Prostate gland (tissue), 2 donors: ENCODE measurements around the gene RNF208. TPM values are rescaled to one million over a fixed set of nuclear protein-coding genes. Genes with fewer than 3 reads are reported as not detected.
"Not testable (repeated sequence)": the region's sequence is repeated elsewhere in the genome, so short reads cannot be mapped to it uniquely, and the experiment has no call there.

ENCODE experiments used
- DNase-seq: peaks from one replicate; pipeline ENCODE4 v3.0.0-alpha.2; 2019; ENCODE audit warnings: low spot score
- H3K27ac ChIP-seq, 2 donors: fragments of 200-600 bp; sonication (generic); 2 replicates each; pipeline ENCODE4 v1.5.1; 2017 to 2019
- H3K27me3 ChIP-seq: fragments of 200-600 bp; sonication (generic); replicated peaks from 2 replicates; pipeline ENCODE4 v1.5.1; 2019; ENCODE audit not compliant: insufficient read depth
- H3K36me3 ChIP-seq, 2 donors: fragments of 200-600 bp; sonication (generic); 1 replicate in 1 of 2; 2 replicates in 1 of 2; pipeline versions ENCODE4 v1.5.1 to v1.8.1; 2017 to 2019
- H3K4me1 ChIP-seq: fragments of 200-600 bp; sonication (generic); replicated peaks from 2 replicates; pipeline ENCODE4 v1.5.1; 2019
- H3K4me3 ChIP-seq, 2 donors: fragments of 200-600 bp; sonication (generic); 2 replicates each; pipeline ENCODE4 v1.5.1; 2017 to 2019
- H3K9me3 ChIP-seq: fragments of 200-600 bp; sonication (generic); 2 replicates; pipeline ENCODE4 v1.5.1; 2017
- POLR2A ChIP-seq: fragments of 450-650 bp; IDR thresholded peaks from one replicate; pipeline ENCODE4 v1.6.1; 2016; ENCODE audit warnings: antibody characterized with exemption, mild to moderate bottlenecking
- POLR2AphosphoS5 ChIP-seq: sonication (generic); formaldehyde crosslinking; IDR thresholded peaks from one replicate; pipeline ENCODE4 v1.6.1; 2017; ENCODE audit warnings: antibody characterized with exemption
- WGBS: methylation state at CpG from one replicate; pipeline ENCODE4 v1.1.5; 2018; 5-methylcytosine and 5-hydroxymethylcytosine counted together
- intact Hi-C: fragments of 100-400 bp; cut with DNase I; formaldehyde crosslinking; loops from one replicate; pipeline ENCODE4 v1.14.2; 2022
- total RNA-seq, 2 donors: library from RNA; depleted of rRNA; stranded (reverse); fragments of >200 nt; gene quantifications; one replicate each; pipeline ENCODE4 v1.1.0, GENCODE V29; 2016
- TF ChIP-seq, protein P1 (sequence below), 4 experiments: fragments of 200-600 bp in 2 of 4; fragments of 450-650 bp in 2 of 4; sonication (generic) in 2 of 4; IDR thresholded peaks; 1 replicate in 3 of 4; 2 replicates in 1 of 4; pipeline ENCODE4 v1.5.1; 2016 to 2019; ENCODE audit warnings: antibody characterized with exemption in 4 of 4, mild to moderate bottlenecking in 2 of 4, moderate library complexity in 2 of 4

The RNF208 gene
- total RNA-seq, 2 donors from 2014 or later, result 3.8 to 6.2 TPM

DNA sequence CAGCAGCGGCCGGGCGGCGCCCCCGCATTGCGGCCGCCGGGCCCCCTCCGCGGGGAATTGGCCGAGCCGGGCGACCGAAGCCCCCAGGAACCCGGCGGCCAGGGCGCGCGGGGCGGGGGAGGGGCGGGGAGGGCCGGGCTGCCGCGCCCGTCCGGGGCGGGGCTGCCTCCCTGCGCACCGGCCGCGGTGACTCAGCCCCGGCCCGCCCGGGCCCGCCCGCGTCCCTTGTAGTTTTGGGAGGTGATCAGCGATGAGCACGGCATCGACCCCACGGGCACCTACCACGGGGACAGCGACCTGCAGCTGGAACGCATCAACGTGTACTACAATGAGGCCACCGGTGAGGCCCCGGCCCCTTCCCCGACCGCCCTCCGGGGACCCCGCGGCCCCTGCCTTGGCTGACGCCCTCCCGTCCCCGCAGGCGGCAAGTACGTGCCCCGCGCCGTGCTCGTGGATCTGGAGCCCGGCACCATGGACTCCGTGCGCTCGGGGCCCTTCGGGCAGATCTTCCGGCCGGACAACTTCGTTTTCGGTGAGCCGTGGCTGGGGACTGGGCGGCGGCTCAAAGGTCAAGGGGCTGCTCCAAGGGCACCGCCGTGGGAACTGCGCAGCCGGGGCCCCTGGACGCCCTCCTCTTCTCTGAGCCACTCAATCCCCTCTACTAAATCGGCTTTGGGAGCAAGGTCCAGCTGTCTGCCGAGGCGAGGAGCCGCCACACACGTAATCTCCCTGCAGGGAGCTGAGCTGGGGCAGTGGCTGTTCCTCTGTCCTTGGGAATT is 19.6 kb upstream of the RNF208 start:
- no peak for DNase-seq
- TF ChIP-seq POLR2A (no peak), POLR2AphosphoS5 (no peak)
- TF ChIP-seq, protein P1, sequence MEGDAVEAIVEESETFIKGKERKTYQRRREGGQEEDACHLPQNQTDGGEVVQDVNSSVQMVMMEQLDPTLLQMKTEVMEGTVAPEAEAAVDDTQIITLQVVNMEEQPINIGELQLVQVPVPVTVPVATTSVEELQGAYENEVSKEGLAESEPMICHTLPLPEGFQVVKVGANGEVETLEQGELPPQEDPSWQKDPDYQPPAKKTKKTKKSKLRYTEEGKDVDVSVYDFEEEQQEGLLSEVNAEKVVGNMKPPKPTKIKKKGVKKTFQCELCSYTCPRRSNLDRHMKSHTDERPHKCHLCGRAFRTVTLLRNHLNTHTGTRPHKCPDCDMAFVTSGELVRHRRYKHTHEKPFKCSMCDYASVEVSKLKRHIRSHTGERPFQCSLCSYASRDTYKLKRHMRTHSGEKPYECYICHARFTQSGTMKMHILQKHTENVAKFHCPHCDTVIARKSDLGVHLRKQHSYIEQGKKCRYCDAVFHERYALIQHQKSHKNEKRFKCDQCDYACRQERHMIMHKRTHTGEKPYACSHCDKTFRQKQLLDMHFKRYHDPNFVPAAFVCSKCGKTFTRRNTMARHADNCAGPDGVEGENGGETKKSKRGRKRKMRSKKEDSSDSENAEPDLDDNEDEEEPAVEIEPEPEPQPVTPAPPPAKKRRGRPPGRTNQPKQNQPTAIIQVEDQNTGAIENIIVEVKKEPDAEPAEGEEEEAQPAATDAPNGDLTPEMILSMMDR (IDR thresholded peaks at IDR 0.05), result no peak
- Histone ChIP-seq H3K9me3 (no peaks in the 10 kb centered on the region), H3K27me3 (no peaks in the 10 kb centered on the region), H3K4me3 (peak overlapping the region; percentile 73 to 81), H3K36me3 (peaks cover 0 to 11% of the 10 kb centered on the region in 2 donors), H3K4me1 (peaks cover 27% of the 10 kb centered on the region), H3K27ac (peak overlapping the region; percentile 86 to 92)
- under 1% methylated on average over 57 of the region's 83 CpGs for WGBS
- intact Hi-C loops, result loop anchor here (2.0 kb wide), 1 partner anchor 13 kb away; the partner anchor contains the start of gene NELFB

DNA sequence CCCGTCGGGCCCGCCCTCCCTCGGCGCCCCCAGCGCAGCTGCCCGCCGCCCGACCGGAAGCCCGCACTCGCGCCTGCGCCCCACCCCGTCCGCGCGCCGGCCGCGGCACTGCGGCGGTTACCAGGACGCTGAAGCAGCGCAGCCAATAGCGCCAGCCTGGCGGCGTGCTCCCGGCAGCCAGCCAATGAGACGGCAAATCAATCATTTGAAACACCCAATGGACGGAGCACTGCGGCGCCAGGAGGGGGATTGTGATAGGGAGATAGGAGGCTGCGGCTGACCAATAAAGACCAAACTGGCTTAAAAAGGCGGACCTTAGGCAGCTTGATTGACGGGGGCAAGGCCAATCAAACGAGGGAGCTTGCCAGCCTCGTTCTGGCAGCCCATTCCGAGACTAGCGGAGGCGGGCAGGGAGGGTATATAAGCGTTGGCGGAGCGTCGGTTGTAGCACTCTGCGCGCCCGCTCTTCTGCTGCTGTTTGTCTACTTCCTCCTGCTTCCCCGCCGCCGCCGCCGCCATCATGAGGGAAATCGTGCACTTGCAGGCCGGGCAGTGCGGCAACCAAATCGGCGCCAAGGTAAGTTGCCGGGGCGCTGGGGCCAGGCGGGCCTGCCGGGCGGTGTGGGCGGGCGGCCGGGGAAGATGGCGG is 18.9 kb upstream of the RNF208 start, which contains the start of gene TUBB4B:
Gene TUBB4B, plus strand, starts transcription at position 447 of the 649 bp plus-strand sequence. Its CDS starts 74 bp downstream, at position 521.
- Histone ChIP-seq H3K36me3 (peaks cover 0 to 11% of the 10 kb centered on the region in 2 donors), H3K27me3 (no peaks in the 10 kb centered on the region), H3K4me3 (peak within 1 kb of the TSS; percentile 73 to 81), H3K4me1 (peaks cover 35% of the 10 kb centered on the region), H3K9me3 (no peaks in the 10 kb centered on the region), H3K27ac (peak within 1 kb of the TSS; percentile 92)
- peak; percentile 100 for DNase-seq
- TF ChIP-seq, protein P1 (IDR thresholded peaks at IDR 0.05), result peak in 2 of 4 experiments; percentile 25 to 41
- peak; percentile 97 for TF ChIP-seq POLR2A
- TF ChIP-seq POLR2AphosphoS5, result peak; percentile 97
- intact Hi-C loops, result loop anchor here (2.0 kb wide), 1 partner anchor 14 kb away; the partner anchor contains the start of gene NELFB
- WGBS, result under 1% methylated on average over 42 of the region's 67 CpGs

DNA sequence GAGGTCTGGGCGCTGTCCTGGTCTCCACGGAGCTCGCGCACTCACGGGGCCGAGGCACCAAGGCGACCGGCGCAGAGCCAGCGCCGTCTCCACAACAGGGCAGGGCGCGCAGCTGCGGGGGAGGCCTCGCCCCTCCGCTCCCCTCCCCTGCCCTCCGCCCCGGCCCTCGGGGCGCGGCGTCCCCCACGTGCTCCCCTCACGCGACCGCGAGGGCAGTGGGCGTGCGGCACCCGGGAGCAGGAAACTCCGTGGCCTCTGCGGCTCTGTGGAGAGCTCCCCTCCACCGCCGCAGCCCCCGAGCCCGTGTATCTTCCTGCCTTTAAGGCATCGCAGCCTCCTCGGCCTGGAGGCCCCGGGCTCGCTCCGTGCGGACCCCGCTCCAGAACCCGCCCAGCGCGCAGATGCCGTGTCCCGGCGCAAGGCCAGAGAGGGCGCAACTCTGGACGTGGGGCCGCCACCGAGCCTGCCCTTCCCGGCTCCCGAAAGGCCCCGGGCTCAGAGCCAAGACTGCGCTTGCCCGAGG is 18.3 kb upstream of the RNF208 start:
- H3K27ac ChIP-seq, result peak overlapping the region; percentile 92
- TF ChIP-seq POLR2A, result no peak
- TF ChIP-seq, protein P1 (IDR thresholded peaks at IDR 0.05), result no peak
- TF ChIP-seq POLR2AphosphoS5, result peak; percentile 4
- WGBS, result 0% methylated on average over 6 of the region's 58 CpGs
- no peaks in the 10 kb centered on the region for H3K27me3 ChIP-seq
- H3K4me3 ChIP-seq, result peak overlapping the region; percentile 68 to 70
- DNase-seq, result peak; percentile 54
- peaks cover 35% of the 10 kb centered on the region for H3K4me1 ChIP-seq
- H3K36me3 ChIP-seq, result peaks cover 0 to 11% of the 10 kb centered on the region in 2 donors
- no peaks in the 10 kb centered on the region for H3K9me3 ChIP-seq
- intact Hi-C loops, result loop anchor here (2.0 kb wide), 1 partner anchor 14 kb away; the partner anchor contains the start of gene NELFB

DNA sequence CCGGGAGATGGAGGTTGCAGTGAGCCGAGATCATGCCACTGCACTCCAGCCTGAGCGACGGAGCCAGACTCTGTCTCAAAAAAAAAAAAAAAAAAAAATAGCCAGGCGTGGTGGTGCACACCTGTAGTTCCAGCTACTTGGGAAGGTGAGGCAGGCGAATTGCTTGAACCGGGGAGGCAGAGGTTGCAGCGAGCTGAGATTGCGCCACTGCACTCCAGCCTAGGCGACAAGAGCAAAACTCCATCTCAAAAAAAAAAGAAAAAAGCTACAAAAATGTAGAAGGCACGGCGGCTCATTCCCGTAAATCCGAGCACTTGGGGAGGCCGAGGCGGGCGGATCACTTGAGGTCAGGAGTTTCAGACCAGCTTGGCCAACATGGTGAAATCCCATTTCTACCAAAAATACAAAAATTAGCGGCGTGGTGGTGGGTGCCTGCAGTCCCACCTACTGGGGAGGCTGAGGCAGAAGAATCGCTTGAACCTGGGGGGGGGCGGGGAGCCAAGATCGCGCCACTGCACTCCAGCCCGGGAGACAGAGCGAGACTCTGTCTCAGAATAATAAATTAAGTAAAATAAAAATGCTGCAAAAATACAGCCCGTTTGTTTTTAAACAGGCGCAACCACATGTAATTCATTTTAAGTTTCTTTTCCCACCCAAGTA is 17.6 kb upstream of the RNF208 start:
- H3K36me3 ChIP-seq, result peaks cover 0 to 11% of the 10 kb centered on the region in 2 donors
- H3K4me3 ChIP-seq, result peak overlapping the region; percentile 68 to 70
- intact Hi-C loops, result loop anchor here (2.0 to 5.0 kb wide), 2 partner anchors 15 to 117 kb away; partner anchors contain the start of gene NELFB
- H3K27me3 ChIP-seq, DNase-seq, H3K9me3 ChIP-seq: not testable (repeated sequence)
- WGBS, result 50% methylated on average over 27 of the region's 27 CpGs
- H3K4me1 ChIP-seq, result peaks cover 35% of the 10 kb centered on the region
- H3K27ac ChIP-seq, result peak overlapping the region; percentile 92
